Panc1 (cell line): Measurements from ENCODE around the gene RING1. TPM values are rescaled to one million over a fixed set of nuclear protein-coding genes. Genes with fewer than 3 reads are reported as not detected.
A peak's percentile ranks its signal among the peaks of the same experiment; 100 is the strongest.

ENCODE experiments used
- ATAC-seq: fragments of 200-7000 bp; cut with Tn5 transposase; 2 replicates; pipeline ENCODE4 v1.9.1; 2020; ENCODE audit warnings: mild to moderate bottlenecking, moderate library complexity
- Bru-seq: library from RNA; stranded (reverse); fragments of 400-500 nt; gene quantifications from one replicate; lab custom pipeline; 2021; lab: Mats Ljungman, UMichigan
- BruChase-seq, 2 experiments: library from RNA; stranded (reverse); fragments of 400-500 nt; gene quantifications; one replicate each; lab custom pipeline; 2021; lab: Mats Ljungman, UMichigan
- BruUV-seq: library from RNA; stranded (reverse); fragments of 400-500 nt; replicated peaks from 2 replicates; lab custom pipeline; 2021; lab: Mats Ljungman, UMichigan
- CTCF ChIA-PET: fragments of 300-600 bp; sonication (Branson Sonifier 250); formaldehyde crosslinking; loops from one replicate; lab custom pipeline; 2022; ENCODE audit warnings: antibody characterized with exemption; lab: Charles Lee
- POLR2A ChIA-PET: fragments of 300-600 bp; sonication (Branson Sonifier 250); formaldehyde crosslinking; loops from one replicate; lab custom pipeline; 2022; ENCODE audit warnings: antibody characterized with exemption; lab: Charles Lee
- DNase-seq: peaks from one replicate; pipeline ENCODE4 v3.0.0-alpha.2; 2010; ENCODE audit warnings: low read depth, low spot score
- H3K27ac ChIP-seq: 2 replicates; pipeline ENCODE4 v1.5.1; 2011; ENCODE audit warnings: mild to moderate bottlenecking, low read length, inconsistent platforms
- H3K27me3 ChIP-seq: fragments of 200-500 bp; sonication (Bioruptor generic); 2 replicates; pipeline ENCODE4 v1.6.0; 2014; ENCODE audit warnings: low read length, inconsistent platforms; ENCODE audit not compliant: control insufficient read depth, insufficient read depth
- H3K36me3 ChIP-seq: fragments of 200-500 bp; sonication (Bioruptor generic); 2 replicates; pipeline ENCODE4 v1.5.1; 2014; ENCODE audit warnings: inconsistent platforms, mild to moderate bottlenecking, low read length, moderate library complexity; ENCODE audit not compliant: control insufficient read depth, insufficient read depth
- H3K4me1 ChIP-seq: 2 replicates; pipeline ENCODE4 v1.5.1; 2011; ENCODE audit warnings: inconsistent platforms, mild to moderate bottlenecking, low read length, moderate library complexity; ENCODE audit not compliant: control insufficient read depth, insufficient read depth
- H3K4me3 ChIP-seq, 2 experiments: 2 replicates each; pipeline ENCODE4 v1.5.1; 2011 to 2012; ENCODE audit warnings: low read depth in 2 of 2, low read length in 2 of 2, mild to moderate bottlenecking in 2 of 2, inconsistent platforms in 1 of 2, moderate library complexity in 1 of 2
- H3K9me3 ChIP-seq: fragments of 200-500 bp; sonication (Bioruptor generic); 2 replicates; pipeline ENCODE4 v1.5.1; 2014; ENCODE audit warnings: low read depth, mild to moderate bottlenecking, inconsistent platforms, low read length, moderate library complexity; ENCODE audit not compliant: control insufficient read depth, insufficient read depth
- CTCF ChIP-seq: fragments of 450-650 bp; IDR thresholded peaks from 2 replicates; pipeline ENCODE4 v1.5.1; 2017; ENCODE audit warnings: mild to moderate bottlenecking
- POLR2AphosphoS5 ChIP-seq: IDR thresholded peaks from 2 replicates; pipeline ENCODE4 v1.6.1; 2012; ENCODE audit warnings: mild to moderate bottlenecking, low read depth, low read length, moderate library complexity
- REST ChIP-seq, 2 experiments: IDR thresholded peaks; 2 replicates each; pipeline ENCODE4 v1.6.1; 2011 to 2012; ENCODE audit warnings: low read depth in 2 of 2, control low read depth in 1 of 2, low read length in 1 of 2, mild to moderate bottlenecking in 1 of 2, moderate library complexity in 1 of 2; ENCODE audit not compliant: insufficient read depth in 1 of 2
- SIN3A ChIP-seq: IDR thresholded peaks from 2 replicates; pipeline ENCODE4 v1.6.1; 2012; ENCODE audit warnings: low read depth, mild to moderate bottlenecking, low read length, moderate library complexity, borderline replicate concordance; ENCODE audit not compliant: insufficient read depth
- TCF7L2 ChIP-seq: IDR thresholded peaks from 2 replicates; pipeline ENCODE4 v1.6.1; 2011; ENCODE audit warnings: mild to moderate bottlenecking, low read depth, low read length, inconsistent platforms
- in situ Hi-C: cut with HindIII; loops from 2 replicates; pipeline ENCODE4 v1.10.0; 2016; ENCODE audit warnings: low sequenced_read_pairs, low pct_unique_long_range_greater_than_20kb
- intact Hi-C: fragments of 100-400 bp; cut with micrococcal nuclease; formaldehyde crosslinking; loops from one replicate; pipeline ENCODE4 v1.10.0; 2022; ENCODE audit not compliant: unreplicated experiment
- long read RNA-seq: library from polyadenylated mRNA; unstranded; transcript quantifications from one replicate; pipeline ENCODE4 v2.0.0, GENCODE V29; 2021; ENCODE audit not compliant: unreplicated experiment
- polyA plus RNA-seq: library from polyadenylated mRNA; unstranded; fragments of >200 nt; gene quantifications from one replicate; pipeline ENCODE4 v1.2.1, GENCODE V29; 2012; ENCODE audit warnings: missing spikeins; ENCODE audit not compliant: insufficient read length
- total RNA-seq: library from RNA; stranded (reverse); gene quantifications from one replicate; pipeline ENCODE4 v1.2.1, GENCODE V29; 2021; ENCODE audit not compliant: unreplicated experiment

RING1 gene
- total RNA-seq (33.7 TPM), Bru-seq, nascent RNA (percentile 79 among the genes with signal in this experiment), BruChase-seq, experiment 1, labeled RNA remaining after a 2-hour chase (percentile 82 among the genes with signal in this experiment), BruChase-seq, experiment 2, labeled RNA remaining after a 6-hour chase (percentile 90 among the genes with signal in this experiment)
- polyA plus RNA-seq: 63.5 TPM
- long read RNA-seq, partial matches to known transcripts: 11 of 15 reads
- long read RNA-seq, other reads (novel, unspliced or antisense): 2 of 15 reads

GRCh38 chr6:33208091-33208967, at the start of gene RING1:
Gene RING1, plus strand, starts transcription at chr6:33208500. Its CDS starts 323 bp downstream, at chr6:33208823.
- in situ Hi-C loops: no loop called here
- ChIA-PET CTCF (interaction anchor here (0.7 kb wide), 1 partner anchor 30 kb away, joined by 3 read pairs; no protein-coding TSS in a partner anchor), POLR2A (interaction anchor here (0.5 to 1.4 kb wide), 3 partner anchors 10 to 236 kb away, joined by 3 to 9 read pairs (median 6); no protein-coding TSS in a partner anchor)
- Histone ChIP-seq H3K27ac (peak within 1 kb of the TSS; percentile 95), H3K27me3 (no peaks in the 10 kb centered on the region), H3K4me1 (peaks cover 39% of the 10 kb centered on the region), H3K36me3 (no peaks in the 10 kb centered on the region; the same call in 1 of the 2 replicates), H3K4me3 (peak within 1 kb of the TSS; percentile 84 to 92), H3K9me3 (no peaks in the 10 kb centered on the region)
- DNase-seq: no peak
- BruUV-seq: no TSS peak
- TF ChIP-seq SIN3A: peak; percentile 93; the same call in 1 of the 2 replicates
- no peak for TF ChIP-seq TCF7L2
- TF ChIP-seq POLR2AphosphoS5: peak; percentile 67
- no peak for TF ChIP-seq CTCF
- TF ChIP-seq REST (IDR thresholded peaks at IDR 0.05; ENCODE audit: insufficient read depth in 1 of 2, low read depth in 2 of 2, low read length in 1 of 2): 0 out of 4 replicates have a peak, but pooled peaks of 1 of the 2 experiments have one; percentile 57
- ATAC-seq: peak; percentile 69
- intact Hi-C loops: no loop called here

- BruUV-seq: no TSS peak
- POLR2A ChIA-PET: interaction anchor here (0.7 kb wide), 1 partner anchor 76 kb away, joined by 3 read pairs; no protein-coding TSS in a partner anchor
- intact Hi-C loops: no loop called here
- peaks cover 13% of the 10 kb centered on the region for H3K4me1 ChIP-seq
- DNase-seq (no peak), ATAC-seq (no peak)
- no peaks in the 10 kb centered on the region for H3K9me3 ChIP-seq
- no peak overlapping the region for H3K27ac ChIP-seq
- H3K27me3 ChIP-seq: no peaks in the 10 kb centered on the region
- in situ Hi-C loops: no loop called here
- CTCF ChIA-PET: interaction anchor here (0.6 kb wide), 2 partner anchors 45 to 169 kb away, joined by 6 to 8 read pairs; partner anchors contain the start of gene HSD17B8
- TF ChIP-seq TCF7L2 (no peak), REST (IDR thresholded peaks at IDR 0.05; ENCODE audit: insufficient read depth in 1 of 2, low read depth in 2 of 2, low read length in 1 of 2) (no peak), POLR2AphosphoS5 (no peak), CTCF (no peak), SIN3A (no peak)
- no peaks in the 10 kb centered on the region for H3K36me3 ChIP-seq
- H3K4me3 ChIP-seq: no peak overlapping the region
Measured at GRCh38 chr6:33160096-33160495, 48.2 kb upstream of the RING1 start.
